GM19452 (cell line): ENCODE data around the gene ERBB4.
"Not testable (repeated sequence)": the region's sequence is repeated elsewhere in the genome, so short reads cannot be mapped to it uniquely, and the experiment has no call there.

Experiments used
- ATAC-seq: cut with Tn5 transposase; IDR thresholded peaks from one replicate; pipeline ENCODE4 v1.9.1; 2021; ENCODE audit not compliant: unreplicated experiment

The ERBB4 gene

GRCh38 chr2:212530373-212530772 is 8.2 kb downstream of the ERBB4 start:
- ATAC-seq, result no peak

- ATAC-seq, result no peak
Measured at GRCh38 chr2:212528106-212528856, 10.3 kb downstream of the ERBB4 start.

GRCh38 chr2:212526059-212526458 is 12.5 kb downstream of the ERBB4 start:
- no peak for ATAC-seq

- no peak for ATAC-seq
Measured at GRCh38 chr2:212523756-212524155, 14.8 kb downstream of the ERBB4 start.

GRCh38 chr2:212520340-212520739 is 18.3 kb downstream of the ERBB4 start:
- no peak for ATAC-seq

GRCh38 chr2:212517693-212518092 is 20.9 kb downstream of the ERBB4 start:
- no peak for ATAC-seq

GRCh38 chr2:212505586-212505985 is 33.0 kb downstream of the ERBB4 start:
- ATAC-seq, result peak; percentile 58

- no peak for ATAC-seq
Measured at GRCh38 chr2:212495046-212495445, 43.6 kb downstream of the ERBB4 start.

- no peak for ATAC-seq
Measured at GRCh38 chr2:212494418-212495020, 44.1 kb downstream of the ERBB4 start.

- peak; percentile 56 for ATAC-seq
Measured at GRCh38 chr2:212489719-212490346, 48.8 kb downstream of the ERBB4 start.

- no peak for ATAC-seq
Measured at GRCh38 chr2:212488611-212489010, 50.0 kb downstream of the ERBB4 start.

- no peak for ATAC-seq
Measured at GRCh38 chr2:212484563-212485080, 54.0 kb downstream of the ERBB4 start.

- ATAC-seq, result no peak
Measured at GRCh38 chr2:212480447-212480846, 58.2 kb downstream of the ERBB4 start.

- ATAC-seq, result no peak
Measured at GRCh38 chr2:212477571-212477970, 61.0 kb downstream of the ERBB4 start.

- ATAC-seq, result no peak
Measured at GRCh38 chr2:212473211-212473610, 65.4 kb downstream of the ERBB4 start.

GRCh38 chr2:212467551-212467950 is 71.1 kb downstream of the ERBB4 start:
- not testable (repeated sequence) for ATAC-seq

- ATAC-seq, result no peak
Measured at GRCh38 chr2:212465456-212465855, 73.1 kb downstream of the ERBB4 start.

GRCh38 chr2:212461708-212462107 is 76.9 kb downstream of the ERBB4 start:
- ATAC-seq, result not testable (repeated sequence)

- ATAC-seq, result no peak
Measured at GRCh38 chr2:212454149-212454548, 84.5 kb downstream of the ERBB4 start.

- ATAC-seq, result no peak
Measured at GRCh38 chr2:212451786-212452231, 86.8 kb downstream of the ERBB4 start.

- ATAC-seq, result no peak
Measured at GRCh38 chr2:212448698-212449097, 89.9 kb downstream of the ERBB4 start.

- no peak for ATAC-seq
Measured at GRCh38 chr2:212441821-212442220, 96.8 kb downstream of the ERBB4 start.
